ENCODE data around the gene CASP12. TPM values are rescaled to one million over a fixed set of nuclear protein-coding genes. Genes with fewer than 3 reads are reported as not detected.
"Not testable (repeated sequence)": the region's sequence is repeated elsewhere in the genome, so short reads cannot be mapped to it uniquely, and the experiment has no call there.

CASP12 gene
- under 1 TPM; 0.54 to 0.78 (median 0.61) TPM for polyA plus RNA-seq (ENCODE audit: insufficient read length in 3 of 3)

DNA sequence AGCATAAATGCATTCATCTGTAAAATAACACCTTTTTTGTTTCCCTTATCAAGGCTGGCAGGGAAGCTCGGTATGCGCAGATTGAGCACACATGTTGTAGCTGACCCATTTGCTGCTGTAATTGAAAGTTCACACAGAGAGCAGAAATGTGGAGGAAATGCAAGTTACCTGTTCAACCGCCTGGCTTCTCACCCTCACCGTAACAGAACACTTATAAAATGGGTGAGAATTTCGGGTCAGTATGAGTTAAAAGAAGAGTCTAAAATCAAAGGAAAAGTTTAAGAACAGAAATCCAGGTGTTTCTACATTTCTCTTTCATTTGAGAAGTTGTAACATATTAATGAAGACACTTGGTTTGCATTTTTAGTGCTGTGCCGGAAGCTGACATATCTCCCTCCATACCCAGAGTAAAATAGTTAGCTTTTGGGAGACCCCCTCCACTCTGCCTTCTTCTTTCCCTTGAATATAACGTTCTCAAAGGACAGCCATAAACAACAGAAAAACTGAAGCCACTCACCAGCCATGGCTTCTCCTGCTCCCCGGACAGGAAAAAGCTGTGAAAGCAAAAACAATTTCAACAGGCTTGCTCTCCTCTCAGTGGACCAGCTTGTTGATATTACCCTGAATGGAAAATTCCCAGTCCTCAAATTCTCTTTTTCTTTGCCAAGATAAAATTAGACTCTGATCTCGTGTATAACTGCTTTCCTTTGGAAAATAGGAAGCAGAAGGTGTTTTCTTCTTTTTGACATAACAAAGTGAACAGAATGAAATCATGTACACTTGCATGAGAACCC is at the start of gene CASP12:
CASP12 (minus strand) TSS at position 570 of the 794 bp plus-strand sequence.
- DNase-seq (ENCODE audit: low read depth in 3 of 3, low spot score in 2 of 3) = no peak

DNA sequence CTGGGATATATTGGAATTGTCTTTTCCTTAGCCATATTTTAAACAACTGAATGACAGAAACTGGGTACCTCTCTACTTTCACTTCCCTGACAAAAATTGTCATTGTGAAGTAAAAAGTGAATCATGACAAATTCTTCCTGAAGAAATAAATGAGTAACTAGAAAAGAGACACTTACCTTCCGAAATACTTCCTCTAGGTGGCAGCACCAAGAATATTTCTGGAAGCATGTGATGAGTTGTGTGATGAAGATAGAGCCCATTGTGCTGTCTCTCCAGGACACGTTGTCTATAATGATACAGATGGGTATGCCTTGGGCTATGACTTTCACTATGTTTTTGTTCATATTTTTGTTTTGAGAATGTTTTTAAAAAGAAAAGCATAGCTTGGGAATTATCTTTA is 48.6 kb upstream of the CASP12 start:
- no peak for DNase-seq (ENCODE audit: low read depth in 3 of 3, low spot score in 2 of 3)

DNA sequence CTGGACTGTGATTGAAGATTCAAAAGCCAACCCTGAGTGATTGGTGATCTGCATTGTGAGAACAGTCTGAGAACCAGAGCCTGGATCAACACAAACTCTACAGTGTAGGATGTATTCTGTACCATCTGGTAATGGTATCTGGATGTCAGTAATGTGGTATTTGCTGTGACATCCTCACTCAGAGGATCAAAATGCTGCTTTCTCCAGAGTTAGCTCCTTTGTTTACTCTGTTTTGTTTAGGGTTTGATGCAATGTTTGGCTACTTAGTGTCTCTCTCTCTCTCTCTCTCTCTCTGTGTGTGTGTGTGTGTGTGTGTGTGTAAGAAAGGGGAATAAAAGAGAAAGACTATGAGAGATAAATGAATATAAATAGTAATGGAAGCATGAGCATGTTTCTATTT is 45.8 kb upstream of the CASP12 start:
- DNase-seq (ENCODE audit: low read depth in 3 of 3, low spot score in 2 of 3) = no peak

DNA sequence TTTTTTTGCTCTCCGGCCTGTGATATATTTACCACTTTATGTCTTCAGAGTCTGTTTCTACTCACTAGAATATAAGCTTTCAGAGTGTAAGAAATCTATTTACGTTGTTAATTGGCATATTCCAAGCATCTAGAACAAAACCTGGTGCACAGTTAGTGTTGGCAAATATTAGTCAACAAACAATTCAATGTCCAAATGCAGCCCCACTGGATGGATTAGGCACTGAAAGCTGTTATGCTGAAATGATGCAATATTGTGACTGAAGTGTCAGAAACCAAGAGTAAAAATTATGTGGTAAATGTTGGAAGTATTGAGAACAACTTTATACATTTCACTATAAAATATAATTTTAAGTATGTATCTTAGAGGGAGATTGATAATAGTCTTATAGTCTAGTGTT is 45.3 kb upstream of the CASP12 start:
- DNase-seq (ENCODE audit: low read depth in 3 of 3, low spot score in 2 of 3) = no peak

DNA sequence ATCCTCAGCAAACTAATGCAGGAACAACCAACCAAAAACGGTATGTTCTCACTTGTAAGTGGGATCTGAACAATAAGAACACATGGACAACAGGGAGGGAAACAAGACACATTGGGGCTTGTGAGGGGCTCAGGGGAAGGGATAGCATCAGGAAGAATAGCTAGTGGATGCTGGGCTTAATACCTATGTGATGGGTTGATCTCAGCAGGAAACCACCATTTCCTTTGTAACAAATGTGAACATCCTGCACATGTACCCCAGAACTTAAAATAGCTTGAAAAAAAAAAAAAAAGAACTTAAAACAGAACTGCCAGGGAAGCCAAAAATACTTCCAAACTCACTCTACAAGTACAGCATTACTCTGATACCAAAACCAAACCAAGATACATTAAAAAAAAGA is 36.3 kb upstream of the CASP12 start:
- no peak for DNase-seq (ENCODE audit: low read depth in 3 of 3, low spot score in 2 of 3)

DNA sequence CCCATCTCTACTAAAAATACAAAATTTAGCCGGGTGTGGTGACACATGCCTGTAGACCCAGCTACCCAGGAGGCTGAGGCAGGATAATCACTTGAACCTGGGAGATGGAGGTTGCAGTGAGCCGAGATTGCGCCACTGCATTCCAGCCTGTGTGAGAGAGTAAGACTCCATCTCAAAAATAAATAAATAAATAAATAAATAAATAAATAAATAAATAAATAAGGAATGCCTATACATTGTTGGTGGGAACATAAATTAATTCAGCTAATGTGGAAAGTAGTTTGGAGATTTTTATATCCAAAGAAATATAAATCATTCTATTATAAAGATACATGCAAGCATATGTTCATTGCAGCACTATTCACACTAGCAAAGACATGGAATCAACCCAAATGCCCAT is 35.8 kb upstream of the CASP12 start:
- not testable (repeated sequence) for DNase-seq (ENCODE audit: low read depth in 3 of 3, low spot score in 2 of 3)

DNA sequence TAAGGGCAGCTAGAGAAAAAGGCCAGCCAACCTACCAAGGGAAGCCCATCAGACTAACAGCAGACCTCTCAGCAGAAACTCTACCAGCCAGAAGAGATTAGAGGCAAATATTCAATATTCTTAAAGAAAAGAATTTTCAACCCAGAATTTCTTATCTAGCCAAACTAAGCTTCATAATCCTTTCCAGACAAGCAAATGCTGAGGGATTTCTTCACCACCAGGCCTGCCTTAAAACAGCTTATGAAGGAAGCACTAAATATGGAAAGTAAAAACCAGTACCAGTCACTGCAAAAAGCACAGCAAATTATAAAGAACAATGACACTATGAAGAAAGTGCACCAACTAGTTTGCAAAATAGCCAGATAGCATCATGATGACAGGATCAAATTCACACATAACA is 30.6 kb upstream of the CASP12 start:
- no peak for DNase-seq (ENCODE audit: low read depth in 3 of 3, low spot score in 2 of 3)

DNA sequence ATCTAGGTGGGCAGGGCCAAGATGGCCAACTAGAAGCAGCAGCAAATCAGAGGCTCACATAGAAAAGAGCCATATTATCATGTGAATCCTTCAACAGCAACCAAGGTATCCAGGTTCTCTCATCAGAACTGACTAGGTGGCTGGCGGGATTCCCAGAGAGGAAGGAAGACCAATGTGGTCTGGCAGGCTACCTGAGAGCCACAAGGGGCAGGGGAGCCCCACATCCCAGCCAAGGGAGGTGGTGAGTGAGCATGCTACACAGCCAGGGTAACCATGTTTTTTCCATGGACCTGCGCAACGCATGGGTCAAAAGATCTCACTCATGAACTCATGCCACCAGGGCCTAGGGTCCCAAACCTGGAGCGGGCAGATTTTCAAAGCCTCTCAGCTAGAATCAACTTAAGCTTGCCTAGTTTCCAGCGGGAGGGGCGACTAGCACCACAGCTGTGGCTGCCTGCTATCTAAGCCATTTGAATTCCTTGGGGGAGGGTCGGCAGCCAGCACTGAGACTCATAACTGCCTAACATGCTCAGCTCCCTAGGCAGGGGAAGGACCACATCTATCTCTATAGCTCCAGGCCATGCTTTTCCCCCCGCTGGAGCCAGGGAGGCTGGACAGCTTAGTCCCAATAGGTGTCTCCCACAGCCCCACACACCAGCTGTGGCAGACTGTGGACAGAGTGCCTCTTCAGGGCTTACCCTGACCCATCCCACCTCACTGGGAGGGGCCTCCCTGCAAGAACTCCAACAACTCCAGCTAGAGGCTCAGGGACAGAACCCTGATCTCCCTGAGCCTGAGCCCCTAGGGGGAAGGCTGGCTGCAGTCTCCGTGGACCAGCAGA is 28.7 kb upstream of the CASP12 start:
- no peak for DNase-seq (ENCODE audit: low read depth in 3 of 3, low spot score in 2 of 3)

DNA sequence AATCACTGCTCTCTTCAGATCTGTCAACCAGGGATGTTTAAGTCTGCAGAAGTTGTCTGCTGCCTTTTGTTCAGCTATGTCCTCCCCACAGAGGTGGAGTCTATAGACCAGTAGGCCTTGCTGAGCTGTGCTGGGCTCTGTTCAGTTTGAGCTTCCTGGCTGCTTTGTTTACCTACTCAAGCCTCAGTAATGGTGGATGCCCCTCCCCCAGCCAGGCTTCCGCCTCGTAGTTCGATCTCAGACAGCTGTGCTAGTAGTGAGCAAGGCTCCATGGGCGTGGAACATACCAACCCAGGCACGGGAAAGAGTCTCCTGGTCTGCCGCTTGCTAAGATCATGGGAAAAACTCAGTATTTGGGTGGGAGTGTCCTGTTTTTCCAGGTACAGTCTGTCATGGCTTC is 27.6 kb upstream of the CASP12 start:
- no peak for DNase-seq (ENCODE audit: low read depth in 3 of 3, low spot score in 2 of 3)

DNA sequence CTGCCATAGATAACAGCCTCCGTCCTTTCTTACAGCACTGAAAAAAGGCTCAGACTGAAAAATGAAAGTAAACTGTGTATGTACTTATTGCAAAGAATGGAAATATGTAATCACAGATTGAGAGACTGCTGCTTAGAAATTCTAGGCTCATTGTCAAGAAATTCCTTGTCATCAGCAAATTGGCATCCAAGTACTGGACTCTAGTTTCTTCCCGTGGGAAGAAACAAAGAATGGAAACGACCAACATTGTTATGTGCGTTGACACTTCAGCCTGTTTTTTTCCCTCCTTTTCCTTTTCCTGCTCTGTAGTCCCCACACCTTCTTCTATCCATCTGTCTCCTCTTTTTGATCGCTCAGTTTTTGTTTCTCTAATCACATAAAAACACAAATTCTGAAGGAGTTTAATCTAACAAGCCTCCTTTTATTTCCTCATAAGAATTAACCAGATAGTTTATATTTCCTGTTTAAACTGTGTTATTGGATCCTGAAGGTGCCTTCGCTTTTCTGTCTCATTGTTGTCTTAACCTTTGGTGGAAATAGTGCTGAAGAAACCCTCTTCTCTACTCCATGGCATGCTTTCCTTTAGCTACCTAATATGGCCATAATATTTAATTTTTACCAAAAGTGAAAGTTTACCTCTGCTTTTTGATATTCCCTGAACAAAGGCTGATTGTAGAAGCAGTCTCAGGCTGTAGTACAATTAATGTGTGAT is 20.0 kb upstream of the CASP12 start:
- no peak for DNase-seq (ENCODE audit: low read depth in 3 of 3, low spot score in 2 of 3)

DNA sequence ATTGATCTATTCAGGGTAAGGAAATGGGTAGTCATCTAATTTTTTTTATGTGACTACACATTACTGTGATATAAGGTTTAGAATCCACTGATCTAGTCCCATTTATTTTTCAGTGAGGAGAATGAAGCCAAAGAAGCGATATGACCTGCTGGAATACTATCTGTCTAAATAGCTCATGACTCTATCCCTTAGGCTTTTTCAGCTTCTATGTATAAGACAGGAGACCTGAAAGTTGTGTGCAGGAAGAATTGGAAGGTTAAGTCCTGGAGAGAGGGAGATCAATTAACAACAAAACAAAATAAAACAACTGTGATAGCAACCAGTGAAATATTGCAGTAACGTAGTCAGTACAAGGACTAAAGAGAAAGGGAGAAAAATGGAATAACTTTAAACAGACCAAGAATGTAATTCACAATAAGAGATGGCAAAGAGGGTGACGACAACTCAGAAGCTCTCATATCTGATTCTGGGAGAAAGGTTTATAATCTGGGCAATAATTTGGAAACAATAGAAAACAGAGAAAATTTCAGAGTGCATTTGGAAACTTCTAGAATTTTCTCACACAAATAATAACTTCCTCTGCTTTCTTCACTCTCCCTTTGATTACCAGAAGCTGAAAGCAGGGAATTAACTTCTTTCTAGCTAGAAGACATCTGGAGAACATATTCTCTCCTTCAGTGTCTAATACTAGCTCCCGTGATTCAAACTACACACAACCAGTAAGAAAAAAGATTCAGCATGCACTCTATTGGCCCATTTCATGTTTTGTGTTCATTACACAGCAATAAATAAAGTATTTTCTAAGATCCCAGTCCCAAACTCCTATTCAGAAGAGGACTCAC is 19.2 kb upstream of the CASP12 start:
- DNase-seq (ENCODE audit: low read depth in 3 of 3, low spot score in 2 of 3) = no peak

DNA sequence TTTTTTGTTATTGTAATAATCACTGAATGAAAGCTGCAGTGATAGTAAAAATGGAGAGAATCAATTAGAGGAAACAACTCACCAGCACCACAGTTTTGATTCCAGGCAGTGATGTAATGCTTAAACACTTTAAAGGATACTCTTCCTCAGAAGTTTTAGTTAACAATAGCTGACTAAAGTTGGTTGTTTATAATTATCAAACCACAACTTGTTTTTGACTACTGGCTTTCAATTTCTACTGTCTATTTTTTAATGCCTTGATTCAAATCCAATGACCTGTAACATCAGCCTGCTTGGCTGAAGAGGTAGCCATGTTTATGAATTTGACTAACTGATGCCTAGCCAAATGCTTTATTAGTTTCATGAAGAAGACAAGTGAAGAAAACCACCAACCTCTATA is 18.2 kb upstream of the CASP12 start:
- DNase-seq (ENCODE audit: low read depth in 3 of 3, low spot score in 2 of 3) = no peak

DNA sequence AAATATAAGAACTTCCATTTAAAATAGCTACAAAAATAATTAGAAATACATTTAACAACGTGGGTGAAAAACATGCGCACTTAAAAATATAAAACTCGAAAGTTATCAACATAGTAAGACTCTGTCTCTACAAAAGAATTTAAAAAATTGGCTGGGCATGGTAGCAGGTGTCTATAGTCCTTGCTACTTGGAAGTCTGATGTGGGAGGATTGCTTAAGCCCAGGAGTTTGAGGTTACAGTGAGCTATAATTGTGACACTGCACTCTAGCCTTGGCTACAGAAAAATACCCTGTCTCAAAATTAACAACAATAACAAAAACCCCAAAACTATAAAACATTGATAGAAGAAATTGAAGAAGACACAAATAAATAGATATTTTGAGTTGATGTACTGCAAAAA is 13.8 kb upstream of the CASP12 start:
- DNase-seq (ENCODE audit: low read depth in 3 of 3, low spot score in 2 of 3) = no peak

DNA sequence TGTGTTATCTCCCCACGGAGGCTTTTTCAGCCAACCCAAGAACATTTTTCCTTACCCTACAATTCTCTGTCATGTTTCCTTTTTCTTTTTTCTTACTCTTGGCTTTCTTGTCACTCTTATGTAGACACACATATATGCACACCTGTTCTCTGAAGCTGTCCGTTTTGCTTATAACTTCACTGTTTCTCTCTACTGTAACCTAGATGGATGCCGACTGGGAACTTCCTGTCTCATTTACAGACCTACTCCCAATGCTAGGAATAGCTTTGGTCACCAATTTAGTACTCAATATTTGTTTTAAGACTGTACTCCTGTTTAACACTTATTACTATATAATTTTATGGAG is 9.9 kb upstream of the CASP12 start:
- no peak for DNase-seq (ENCODE audit: low read depth in 3 of 3, low spot score in 2 of 3)

DNA sequence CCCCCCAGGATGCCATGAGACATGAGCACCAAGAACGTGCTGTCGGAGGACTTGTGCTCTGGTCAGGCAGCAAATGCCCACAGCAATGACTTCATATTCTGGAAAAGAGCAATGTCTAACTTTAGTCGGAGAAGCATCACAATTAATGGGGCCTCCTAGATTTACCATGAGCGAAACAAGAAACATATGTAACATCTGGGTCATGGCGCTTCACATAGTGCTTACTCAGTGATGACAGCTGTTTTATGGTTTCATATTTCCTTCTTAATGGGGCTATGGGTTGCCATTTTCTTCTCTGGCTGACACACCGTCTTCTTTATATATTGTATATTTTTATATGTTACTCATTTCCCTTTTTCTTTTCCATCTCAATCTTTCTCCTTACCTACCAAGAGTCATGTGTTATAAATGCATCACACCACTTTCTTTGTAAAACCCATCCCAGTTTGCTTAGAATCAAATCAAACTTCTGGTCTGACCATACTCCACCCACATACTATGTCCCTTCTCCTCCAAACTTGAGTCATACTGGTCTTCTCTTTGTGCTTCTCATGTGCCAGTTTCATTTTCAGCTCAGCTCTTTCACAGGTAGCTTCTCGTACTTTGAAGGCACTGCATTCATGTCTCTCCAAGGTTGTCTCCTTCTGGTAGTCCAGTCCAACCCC is 9.4 kb upstream of the CASP12 start:
- DNase-seq (ENCODE audit: low read depth in 3 of 3, low spot score in 2 of 3) = no peak

DNA sequence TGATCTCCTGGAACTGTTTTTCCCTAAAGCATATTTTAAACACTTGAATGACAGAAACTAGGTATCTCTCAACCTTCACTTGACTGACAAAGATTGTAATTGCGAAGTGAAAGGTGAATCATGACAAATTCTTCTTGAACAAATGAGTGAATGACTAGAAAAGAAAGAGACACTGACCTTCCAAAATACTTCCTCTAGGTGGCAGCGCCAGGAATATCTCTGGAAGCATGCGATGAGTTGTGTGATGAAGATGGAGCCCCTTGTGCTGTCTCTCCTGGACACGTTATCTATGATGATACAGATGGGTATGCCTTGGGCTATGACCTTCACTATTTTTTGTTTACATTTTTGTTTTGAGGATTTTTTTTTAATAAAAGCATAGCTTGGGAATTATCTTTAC is 7.0 kb upstream of the CASP12 start:
- no peak for DNase-seq (ENCODE audit: low read depth in 3 of 3, low spot score in 2 of 3)

DNA sequence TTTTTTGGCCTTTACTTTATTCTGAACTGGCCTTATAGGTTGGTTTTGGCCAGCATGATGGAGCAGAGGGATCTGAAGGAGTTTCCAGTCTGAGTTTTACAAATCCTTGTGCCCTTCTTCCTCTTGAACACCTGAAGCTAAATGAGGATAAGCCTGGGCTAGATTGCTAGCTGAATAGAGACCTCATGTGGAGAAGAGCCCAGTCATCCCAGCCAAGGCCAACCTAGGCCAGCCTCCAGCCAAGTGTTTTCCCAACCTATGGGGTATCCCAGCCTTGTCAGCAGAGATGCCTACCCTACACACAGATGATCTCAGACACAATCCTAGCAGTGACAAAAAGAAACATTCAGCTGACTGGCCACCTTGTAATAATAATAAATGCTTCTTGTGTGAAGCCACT is 966 bp upstream of the CASP12 start:
- no peak for DNase-seq (ENCODE audit: low read depth in 3 of 3, low spot score in 2 of 3)

DNA sequence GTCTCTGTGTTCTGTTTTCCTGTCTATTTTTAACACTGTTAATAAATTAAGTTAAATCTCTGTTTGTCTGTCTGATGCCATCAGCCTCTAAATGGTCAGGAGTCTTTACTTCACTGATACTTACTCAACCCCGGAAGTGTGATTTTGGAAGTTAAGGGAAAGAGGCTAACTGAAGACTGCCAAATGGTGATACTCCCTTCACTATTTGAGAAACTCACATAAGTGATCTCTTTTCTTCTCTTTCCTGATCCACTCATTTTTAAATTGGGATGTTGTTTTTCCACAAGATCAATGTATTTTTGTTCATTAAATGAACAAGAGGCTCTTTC is 389 bp upstream of the CASP12 start:
- DNase-seq (ENCODE audit: low read depth in 3 of 3, low spot score in 2 of 3) = no peak

DNA sequence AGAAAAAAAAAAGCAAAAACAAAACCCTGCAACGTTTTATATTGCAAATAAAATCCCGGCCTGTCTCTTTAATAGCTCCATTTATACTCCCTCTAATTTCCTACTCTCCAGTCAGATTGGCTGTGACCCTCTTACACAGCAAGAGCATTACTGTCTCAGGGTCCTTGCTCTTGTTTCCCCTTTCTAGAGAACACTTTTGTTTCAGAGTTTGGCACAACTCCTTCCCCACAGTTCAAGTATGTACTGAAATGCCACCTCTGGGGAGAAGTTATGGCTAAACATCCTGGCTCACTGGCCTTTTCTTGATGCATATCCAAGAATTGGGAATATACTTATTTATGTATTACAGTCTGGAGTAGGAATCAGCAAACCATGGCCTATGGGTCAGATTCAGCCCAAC is 2.6 kb downstream of the CASP12 start:
- DNase-seq (ENCODE audit: low read depth in 3 of 3, low spot score in 2 of 3) = no peak

DNA sequence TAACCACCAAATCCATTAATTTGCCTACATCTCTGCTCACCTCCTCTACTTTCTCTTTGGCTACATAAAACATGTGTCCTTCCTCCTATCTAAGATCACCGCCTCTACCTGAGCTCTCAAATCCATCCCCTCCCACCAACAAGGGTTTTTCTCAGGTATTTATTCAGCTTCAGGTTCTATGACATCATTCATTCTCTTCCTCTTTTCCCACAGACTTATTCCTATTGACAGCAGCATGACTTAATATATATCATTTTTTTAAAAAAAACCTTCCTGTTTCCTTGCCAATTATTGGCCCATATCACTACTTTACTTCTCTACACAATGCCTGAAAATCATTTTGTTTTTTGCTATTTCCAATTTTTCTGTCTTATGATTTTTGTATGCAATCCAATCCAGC is 4.4 kb downstream of the CASP12 start:
- DNase-seq (ENCODE audit: low read depth in 3 of 3, low spot score in 2 of 3) = no peak

Measured in right renal cortex interstitium (tissue), 3 donors.